PC-3 (cell line): ENCODE measurements around the gene EMILIN1. TPM values are rescaled to one million over a fixed set of nuclear protein-coding genes. Genes with fewer than 3 reads are reported as not detected.

Experiments used
- ATAC-seq: fragments of 200-7000 bp; cut with Tn5 transposase; 2 replicates; pipeline ENCODE4 v1.9.1; 2020; ENCODE audit warnings: mild to moderate bottlenecking, moderate library complexity
- BruUV-seq: library from RNA; stranded (reverse); fragments of 400-500 nt; replicated peaks from 2 replicates; lab custom pipeline; 2021; lab: Mats Ljungman, UMichigan
- CTCF ChIA-PET: fragments of 300-600 bp; sonication (Branson Sonifier 250); formaldehyde crosslinking; loops from one replicate; lab custom pipeline; 2022; ENCODE audit warnings: antibody characterized with exemption; lab: Charles Lee
- POLR2A ChIA-PET: fragments of 300-600 bp; sonication (Branson Sonifier 250); formaldehyde crosslinking; loops from one replicate; lab custom pipeline; 2022; ENCODE audit warnings: antibody characterized with exemption; ENCODE audit not compliant: unreplicated experiment; lab: Charles Lee
- DNase-seq: peaks from one replicate; pipeline ENCODE4 v3.0.0-alpha.2; 2015
- H2AFZ ChIP-seq: fragments of 300-600 bp; sonication (generic); 2 replicates; pipeline ENCODE4 v1.6.0; 2016; ENCODE audit warnings: antibody characterized with exemption, low read length
- H3F3A ChIP-seq: fragments of 300-600 bp; sonication (generic); one replicate; pipeline ENCODE4 v1.6.0; 2017; ENCODE audit warnings: antibody characterized with exemption, low read length, control low read depth, mild to moderate bottlenecking; ENCODE audit not compliant: unreplicated experiment
- H3K27ac ChIP-seq: fragments of 300-600 bp; sonication (generic); 2 replicates; pipeline ENCODE4 v1.5.1; 2016; ENCODE audit warnings: mild to moderate bottlenecking, low read length
- H3K27me3 ChIP-seq: fragments of 300-600 bp; sonication (generic); 2 replicates; pipeline ENCODE4 v1.6.1; 2016; ENCODE audit warnings: low read length, mixed read lengths
- H3K36me3 ChIP-seq: fragments of 300-600 bp; sonication (generic); 2 replicates; pipeline ENCODE4 v1.6.1; 2016; ENCODE audit warnings: low read depth, mixed run types, low read length, mixed read lengths
- H3K4me1 ChIP-seq: fragments of 300-600 bp; sonication (generic); 2 replicates; pipeline ENCODE4 v1.5.1; 2016; ENCODE audit warnings: low read length; ENCODE audit not compliant: insufficient read depth
- H3K4me2 ChIP-seq: fragments of 300-600 bp; sonication (generic); 2 replicates; pipeline ENCODE4 v1.6.0; 2016; ENCODE audit warnings: low read length
- H3K4me3 ChIP-seq: fragments of 300-600 bp; sonication (generic); 2 replicates; pipeline ENCODE4 v1.5.1; 2016; ENCODE audit warnings: mild to moderate bottlenecking, low read length, mixed read lengths
- H3K79me2 ChIP-seq: fragments of 300-600 bp; sonication (generic); 2 replicates; pipeline ENCODE4 v1.6.1; 2017; ENCODE audit warnings: low read length, mixed read lengths
- H3K9ac ChIP-seq: fragments of 300-600 bp; sonication (generic); 2 replicates; pipeline ENCODE4 v1.6.0; 2016; ENCODE audit warnings: mild to moderate bottlenecking, low read length
- H3K9me2 ChIP-seq: fragments of 300-600 bp; sonication (generic); replicated peaks from 2 replicates; pipeline ENCODE4 v1.6.1; 2016; ENCODE audit warnings: mixed run types, low read length, mixed read lengths
- H3K9me3 ChIP-seq: fragments of 300-600 bp; sonication (generic); 2 replicates; pipeline ENCODE4 v1.6.1; 2016; ENCODE audit warnings: low read length, mixed read lengths
- H4K20me1 ChIP-seq: fragments of 300-600 bp; sonication (generic); 2 replicates; pipeline ENCODE4 v1.6.1; 2016; ENCODE audit warnings: low read length, mixed read lengths
- CTCF ChIP-seq: fragments of 300-600 bp; sonication (generic); conservative IDR thresholded peaks from 2 replicates; pipeline ENCODE4 v1.5.1; 2017; ENCODE audit warnings: antibody characterized with exemption, low read depth, mild to moderate bottlenecking, low read length
- EZH2 ChIP-seq: fragments of 300-600 bp; sonication (generic); IDR thresholded peaks from one replicate; pipeline ENCODE4 v1.6.1; 2017; ENCODE audit warnings: antibody characterized with exemption, mild to moderate bottlenecking, low read length; ENCODE audit not compliant: unreplicated experiment
- EZH2phosphoT487 ChIP-seq: fragments of 300-600 bp; sonication (generic); IDR thresholded peaks from 2 replicates; pipeline ENCODE4 v1.6.1; 2018; ENCODE audit warnings: mild to moderate bottlenecking, antibody characterized with exemption, low read length, borderline replicate concordance
- intact Hi-C: fragments of 100-400 bp; cut with micrococcal nuclease; formaldehyde crosslinking; loops from 2 replicates; pipeline ENCODE4 v1.9.0; 2023
- total RNA-seq: library from RNA; depleted of rRNA; stranded (reverse); fragments of >200 nt; gene quantifications from 2 replicates; pipeline ENCODE4 v1.2.3, GENCODE V29; 2014

Gene EMILIN1
- total RNA-seq, 1 experiment from 2014 or later = 0.69 TPM

- H3K4me1 ChIP-seq = peaks cover 5% of the 10 kb centered on the region; the same call in 1 of the 2 replicates
- no peak overlapping the region for H2AFZ ChIP-seq
- no peaks in the 10 kb centered on the region for H3K79me2 ChIP-seq
- ATAC-seq (no peak), DNase-seq (no peak)
- no peak for TF ChIP-seq EZH2phosphoT487
- no peak for TF ChIP-seq CTCF
- no peak for TF ChIP-seq EZH2
- H4K20me1 ChIP-seq = no peaks in the 10 kb centered on the region
- H3K4me3 ChIP-seq = no peak overlapping the region
- intact Hi-C loops = no loop called here
- no peak overlapping the region for H3K27ac ChIP-seq
- no peaks in the 10 kb centered on the region for H3K9me2 ChIP-seq
- CTCF ChIA-PET = no interaction called here
- no peaks in the 10 kb centered on the region for H3K9me3 ChIP-seq
- POLR2A ChIA-PET = interaction anchor here (0.6 kb wide), 1 partner anchor 98 kb away, joined by 3 read pairs; no protein-coding TSS in a partner anchor
- no peak overlapping the region for H3K9ac ChIP-seq
- no TSS peak for BruUV-seq
- no peaks in the 10 kb centered on the region for H3K36me3 ChIP-seq
- H3F3A ChIP-seq = no peaks in the 10 kb centered on the region
- no peaks in the 10 kb centered on the region for H3K27me3 ChIP-seq
- H3K4me2 ChIP-seq = no peak overlapping the region
Measured at GRCh38 chr2:27080140-27080469, 1.7 kb downstream of the EMILIN1 start.

- Histone ChIP-seq H3K9me2 (no peaks in the 10 kb centered on the region), H3K4me2 (no peak overlapping the region), H3K4me1 (peaks cover 8% of the 10 kb centered on the region; the same call in 1 of the 2 replicates), H3K4me3 (no peak overlapping the region), H3K79me2 (no peaks in the 10 kb centered on the region), H2AFZ (no peak overlapping the region), H3K9me3 (no peaks in the 10 kb centered on the region), H3K27ac (no peak overlapping the region), H3K36me3 (no peaks in the 10 kb centered on the region), H3K27me3 (no peaks in the 10 kb centered on the region), H3F3A (no peaks in the 10 kb centered on the region), H4K20me1 (no peaks in the 10 kb centered on the region), H3K9ac (no peak overlapping the region)
- no peak for TF ChIP-seq CTCF
- TF ChIP-seq EZH2 = no peak
- TF ChIP-seq EZH2phosphoT487 = no peak
- BruUV-seq = no TSS peak
- ATAC-seq = no peak
- CTCF ChIA-PET = interaction anchor here (0.6 kb wide), 1 partner anchor 810 kb away, joined by 7 read pairs; the partner anchor contains the start of genes BABAM2 and RBKS
- DNase-seq = no peak
- intact Hi-C loops = no loop called here
- POLR2A ChIA-PET = interaction anchor here (0.6 kb wide), 1 partner anchor 98 kb away, joined by 3 read pairs; no protein-coding TSS in a partner anchor
Measured at GRCh38 chr2:27080603-27080936, 2.2 kb downstream of the EMILIN1 start.

- H3K9me2 ChIP-seq = no peaks in the 10 kb centered on the region
- no peaks in the 10 kb centered on the region for H4K20me1 ChIP-seq
- DNase-seq = no peak
- no TSS peak for BruUV-seq
- no peaks in the 10 kb centered on the region for H3K36me3 ChIP-seq
- H3K27me3 ChIP-seq = no peaks in the 10 kb centered on the region
- no peaks in the 10 kb centered on the region for H3K79me2 ChIP-seq
- no peak overlapping the region for H2AFZ ChIP-seq
- ChIA-PET POLR2A (no interaction called here), CTCF (no interaction called here)
- no peak overlapping the region for H3K9ac ChIP-seq
- no peaks in the 10 kb centered on the region for H3F3A ChIP-seq
- H3K9me3 ChIP-seq = no peaks in the 10 kb centered on the region
- intact Hi-C loops = no loop called here
- no peak overlapping the region for H3K27ac ChIP-seq
- TF ChIP-seq CTCF = no peak
- no peak for TF ChIP-seq EZH2phosphoT487
- TF ChIP-seq EZH2 = no peak
- ATAC-seq = no peak
- peaks cover 13% of the 10 kb centered on the region; the same call in 1 of the 2 replicates for H3K4me1 ChIP-seq
- no peak overlapping the region for H3K4me3 ChIP-seq
- H3K4me2 ChIP-seq = no peak overlapping the region
Measured at GRCh38 chr2:27081984-27082772, 3.8 kb downstream of the EMILIN1 start.
